Limb (tissue), 2 donors: Measurements from ENCODE around the gene ANKRD13C.
A peak's percentile ranks its signal among the peaks of the same experiment; 100 is the strongest.
"Not testable (repeated sequence)": the region's sequence is repeated elsewhere in the genome, so short reads cannot be mapped to it uniquely, and the experiment has no call there.

ENCODE experiments used
- DNase-seq, 2 donors: peaks; one replicate each; pipeline ENCODE4 v3.0.0-alpha.2; 2016; ENCODE audit errors: extremely low spot score in 2 of 2

Gene ANKRD13C, protein sequence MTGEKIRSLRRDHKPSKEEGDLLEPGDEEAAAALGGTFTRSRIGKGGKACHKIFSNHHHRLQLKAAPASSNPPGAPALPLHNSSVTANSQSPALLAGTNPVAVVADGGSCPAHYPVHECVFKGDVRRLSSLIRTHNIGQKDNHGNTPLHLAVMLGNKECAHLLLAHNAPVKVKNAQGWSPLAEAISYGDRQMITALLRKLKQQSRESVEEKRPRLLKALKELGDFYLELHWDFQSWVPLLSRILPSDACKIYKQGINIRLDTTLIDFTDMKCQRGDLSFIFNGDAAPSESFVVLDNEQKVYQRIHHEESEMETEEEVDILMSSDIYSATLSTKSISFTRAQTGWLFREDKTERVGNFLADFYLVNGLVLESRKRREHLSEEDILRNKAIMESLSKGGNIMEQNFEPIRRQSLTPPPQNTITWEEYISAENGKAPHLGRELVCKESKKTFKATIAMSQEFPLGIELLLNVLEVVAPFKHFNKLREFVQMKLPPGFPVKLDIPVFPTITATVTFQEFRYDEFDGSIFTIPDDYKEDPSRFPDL

DNA sequence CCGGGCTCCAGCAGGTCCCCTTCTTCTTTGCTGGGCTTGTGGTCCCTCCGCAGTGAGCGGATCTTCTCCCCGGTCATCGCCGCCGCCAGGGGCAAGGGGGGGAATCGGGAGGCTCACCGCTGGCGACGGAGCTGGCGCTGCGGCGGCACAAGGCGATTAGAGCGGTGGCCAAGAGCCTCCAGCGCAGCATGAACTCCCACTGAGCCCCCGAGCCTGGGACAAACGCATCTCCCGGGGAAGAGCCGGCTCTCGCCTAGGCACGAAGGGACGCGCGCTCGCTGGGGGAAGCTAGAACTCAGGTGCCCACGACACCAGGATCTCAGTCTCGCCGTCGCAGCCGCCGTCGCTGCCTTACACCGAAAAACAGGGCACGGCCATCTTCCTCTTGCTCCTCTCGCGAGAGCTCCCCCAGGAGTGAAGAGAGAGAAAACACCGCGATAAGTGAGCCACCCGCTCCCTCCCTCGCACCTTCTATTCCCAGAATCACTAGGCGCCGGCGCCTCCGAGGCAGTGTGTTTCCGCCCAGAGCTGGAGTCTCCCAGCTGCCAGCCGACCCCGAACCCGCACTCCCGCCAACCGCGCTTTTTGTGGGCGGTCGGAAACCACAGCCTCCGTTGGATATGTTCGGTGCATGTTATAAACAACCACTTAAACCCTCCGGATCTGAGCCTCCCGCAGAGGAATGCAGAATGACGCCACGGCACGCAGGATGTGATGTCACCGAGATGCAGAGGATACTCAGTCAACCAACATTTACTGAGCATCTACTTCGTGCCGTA lies at the start of gene ANKRD13C:
TSS of gene ANKRD13C (minus strand) at position 391 of the 779 bp plus-strand sequence. CDS start at position 77, 314 bp downstream.
- peak; percentile 95 to 97 for DNase-seq

DNA sequence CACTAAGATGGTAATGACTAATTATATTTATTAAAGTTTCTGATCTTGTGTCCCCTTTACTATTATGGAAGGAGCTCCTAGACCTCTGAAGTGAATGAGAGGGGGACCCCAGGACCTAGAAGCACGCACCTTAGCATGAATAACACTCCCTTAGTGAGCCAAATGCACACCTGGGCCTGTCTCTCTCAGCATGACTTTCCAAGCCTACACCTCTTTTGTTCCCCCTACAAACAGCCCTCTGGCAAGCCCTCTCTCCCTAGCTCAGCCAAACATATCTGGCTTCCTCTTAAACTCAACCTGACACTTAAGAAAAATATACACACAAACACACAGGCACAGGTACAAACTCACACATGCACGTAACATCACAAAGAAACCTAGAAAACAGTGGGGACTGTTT lies 49.2 kb upstream of the ANKRD13C start:
- no peak for DNase-seq

DNA sequence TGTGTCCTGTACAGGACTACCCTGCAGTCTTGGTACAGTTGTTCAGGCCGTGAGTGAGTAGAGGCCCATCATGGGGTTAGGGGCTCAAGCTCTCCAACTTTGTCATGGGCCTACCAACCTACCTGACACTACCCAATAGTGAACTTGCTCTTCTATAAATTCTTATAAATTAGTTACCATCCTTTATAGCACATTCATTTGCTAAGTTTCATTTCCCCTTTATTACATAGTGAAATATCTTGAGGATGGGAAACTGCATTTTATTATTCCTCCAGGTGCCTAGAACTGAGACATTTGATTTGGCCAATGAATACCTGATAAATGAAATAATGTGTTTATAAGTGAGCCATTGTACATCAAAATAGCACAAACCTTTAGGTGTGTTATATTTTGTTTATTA lies 47.5 kb upstream of the ANKRD13C start:
- no peak for DNase-seq

DNA sequence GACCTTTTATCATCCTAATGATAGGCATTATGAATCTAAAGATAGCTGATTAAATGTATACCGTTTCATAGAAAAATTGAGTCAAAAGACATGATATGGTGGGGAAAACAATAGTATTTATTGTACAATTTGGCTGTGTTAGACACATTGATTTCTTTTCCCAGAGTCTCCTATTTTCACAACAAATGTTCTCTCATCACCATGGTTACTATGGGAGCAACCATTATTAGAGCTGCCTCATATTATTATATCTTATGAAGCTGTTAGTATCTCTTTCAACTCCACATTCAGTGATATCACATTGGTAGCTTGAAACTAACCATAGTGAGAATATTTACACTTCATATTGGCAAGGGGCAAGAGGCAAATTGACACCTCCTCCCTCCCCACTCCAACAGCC lies 45.8 kb upstream of the ANKRD13C start:
- DNase-seq = no peak

DNA sequence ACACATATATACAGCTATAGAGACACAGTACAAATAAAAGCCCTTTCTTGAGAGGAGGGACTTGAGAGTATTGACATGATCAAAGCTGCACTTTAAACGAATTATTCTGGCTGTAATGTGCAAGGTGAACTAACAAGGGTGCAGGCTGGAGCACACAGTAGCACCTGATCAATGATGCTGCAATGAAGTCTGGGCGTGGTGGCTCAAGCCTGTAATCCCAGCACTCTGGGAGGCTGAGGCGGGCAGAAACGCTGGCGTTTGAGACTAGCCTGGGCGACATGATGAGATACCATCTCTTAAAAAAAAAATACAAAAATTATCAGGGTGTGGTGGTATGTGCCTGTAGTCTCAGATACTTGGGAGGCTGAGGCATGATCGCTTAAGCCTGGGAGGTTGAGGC lies 42.5 kb upstream of the ANKRD13C start:
- DNase-seq = no peak

DNA sequence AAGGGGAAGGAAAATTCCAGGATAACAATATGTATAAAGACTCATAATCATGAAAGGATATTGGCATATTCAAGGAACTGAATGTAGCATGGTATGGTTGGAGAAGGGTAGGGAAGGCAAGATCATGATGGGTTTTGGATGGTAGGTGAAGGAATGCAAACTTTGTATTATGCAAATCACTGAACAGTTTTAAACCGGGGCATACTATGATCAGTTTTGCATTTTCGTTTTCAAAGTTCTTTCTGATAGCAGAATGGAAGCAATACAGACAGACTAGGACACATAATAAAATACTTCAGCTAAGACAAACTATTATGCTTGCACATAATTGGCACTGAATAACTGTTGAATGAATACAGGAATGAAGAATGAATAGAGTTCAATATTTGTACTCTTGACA lies 42.1 kb upstream of the ANKRD13C start:
- DNase-seq = no peak

DNA sequence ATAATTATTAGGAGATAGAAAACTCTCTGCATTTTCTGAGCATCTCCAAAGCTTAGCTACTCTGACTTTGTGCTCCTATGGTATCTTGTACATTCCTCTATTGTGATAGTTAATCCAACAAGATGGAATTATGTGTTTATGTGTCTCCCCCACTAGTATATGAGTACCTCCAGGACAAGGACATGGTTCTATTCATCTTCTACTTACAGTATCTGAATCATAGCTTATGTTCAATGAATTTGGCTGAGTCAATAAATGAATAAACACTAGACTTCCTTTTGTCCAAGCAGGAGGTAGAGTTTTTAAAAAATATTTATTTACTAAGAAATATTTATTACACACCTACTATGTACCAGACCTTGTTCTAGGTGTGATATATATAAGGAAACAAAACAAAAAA lies 38.1 kb upstream of the ANKRD13C start:
- no peak for DNase-seq

DNA sequence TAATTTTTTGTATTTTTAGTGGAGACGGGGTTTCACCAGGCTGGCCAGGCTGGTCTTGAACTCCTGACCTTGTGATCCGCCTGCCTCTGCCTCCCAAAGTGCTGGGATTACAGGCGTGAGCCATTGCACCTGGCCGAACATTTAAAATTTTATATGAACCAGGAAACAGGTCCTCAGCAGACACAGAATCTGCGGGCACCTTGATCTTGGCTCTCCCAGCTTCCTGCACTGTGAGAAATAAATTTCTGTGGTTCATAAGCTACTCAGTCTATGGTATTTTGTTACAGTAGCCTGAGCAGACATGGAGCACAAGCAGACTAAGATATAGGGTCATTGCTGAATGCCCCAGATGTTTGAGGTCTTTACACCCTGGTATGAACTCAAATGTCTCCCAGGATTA lies 33.0 kb upstream of the ANKRD13C start:
- no peak for DNase-seq

DNA sequence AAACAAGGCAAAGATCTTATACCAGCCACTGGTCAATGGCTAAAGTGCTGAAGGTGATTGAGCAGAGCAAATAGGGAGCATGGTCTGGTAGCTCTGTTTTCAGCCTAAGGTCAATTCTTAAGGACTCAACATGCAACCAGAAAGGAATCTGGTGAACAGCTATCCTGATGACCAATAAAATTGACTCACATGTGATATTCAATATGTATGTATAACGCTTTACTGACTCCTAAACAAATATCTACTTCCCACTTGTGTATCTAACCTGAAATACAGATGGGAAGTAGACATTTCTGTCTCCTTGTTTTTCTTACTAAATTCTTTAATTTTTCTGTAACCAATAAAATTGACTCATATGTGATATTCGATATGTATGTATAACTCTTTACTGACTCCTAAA lies 31.6 kb upstream of the ANKRD13C start:
- no peak for DNase-seq

DNA sequence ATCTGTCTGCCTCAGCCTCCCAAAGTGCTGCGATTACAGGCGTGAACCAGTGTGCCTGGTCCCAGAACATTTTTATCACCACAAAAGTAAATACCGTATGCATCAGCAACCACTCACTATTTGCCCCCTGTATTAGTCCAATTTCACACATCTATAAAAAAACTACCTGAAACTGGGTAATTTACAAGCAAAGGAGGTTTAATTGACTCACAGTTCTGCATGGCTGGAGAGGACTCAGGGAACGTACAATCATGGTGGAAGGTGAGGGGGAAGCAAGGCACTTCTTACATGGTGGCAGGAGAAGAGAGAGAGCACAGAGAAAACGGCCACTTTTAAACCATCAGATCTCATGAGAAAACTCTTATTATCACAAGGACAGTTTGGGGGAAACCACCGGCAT lies 31.0 kb upstream of the ANKRD13C start:
- no peak for DNase-seq

DNA sequence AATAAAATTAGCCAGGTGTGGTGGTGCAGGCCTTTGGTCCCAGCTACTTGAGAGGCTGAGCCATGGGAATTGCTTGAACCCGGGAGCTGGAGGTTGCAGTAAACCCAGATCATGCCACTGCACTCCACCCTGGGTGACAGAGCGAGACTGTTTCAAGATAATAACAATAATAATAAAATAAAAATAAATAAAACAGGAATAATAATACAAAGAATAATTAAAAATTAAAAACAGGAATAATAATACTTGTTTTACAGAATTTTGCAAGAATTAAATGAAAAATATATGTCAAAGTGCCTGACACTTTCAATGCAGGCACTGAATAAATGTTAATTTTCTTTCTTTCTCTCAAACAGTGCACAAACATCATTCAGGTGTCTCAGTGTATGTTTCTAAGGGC lies 30.0 kb upstream of the ANKRD13C start:
- no peak for DNase-seq

DNA sequence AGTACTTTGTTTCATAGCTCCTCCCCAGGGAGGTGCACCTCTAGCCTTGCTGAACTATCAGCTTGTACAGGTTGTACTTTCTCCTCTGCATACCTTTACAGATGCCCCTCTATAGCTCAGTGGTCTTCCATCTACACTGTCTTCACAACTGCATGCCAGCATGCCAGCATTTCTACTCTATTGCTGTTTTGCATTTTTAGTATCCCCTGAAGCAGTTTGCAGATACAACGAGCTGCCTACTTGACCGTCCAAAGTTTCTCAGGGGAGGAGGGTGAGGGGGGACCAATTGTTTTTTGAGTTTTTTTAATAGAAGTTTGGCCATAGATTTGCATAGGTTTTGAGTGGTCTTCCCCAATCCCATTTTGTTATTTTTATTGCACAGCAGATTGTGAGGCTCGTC lies 29.0 kb upstream of the ANKRD13C start:
- DNase-seq = no peak

DNA sequence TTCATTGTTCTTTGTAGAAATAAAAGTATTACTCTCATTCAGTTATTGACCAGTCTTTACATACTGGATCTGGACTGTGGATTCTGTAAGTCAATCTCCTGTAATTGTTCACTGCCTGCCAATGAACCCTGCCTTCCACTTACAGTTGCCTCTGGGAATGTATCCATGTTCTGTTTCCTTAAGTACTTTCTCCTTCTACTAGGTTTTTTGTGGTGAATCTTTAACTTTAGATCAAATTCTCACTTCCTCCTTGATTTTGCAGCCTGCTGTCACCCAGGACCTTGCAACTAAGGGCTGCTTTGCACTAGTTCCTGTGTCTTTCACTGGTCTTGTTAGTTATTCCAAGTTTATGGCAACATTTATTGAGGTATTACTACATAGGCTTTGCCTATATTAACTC lies 28.2 kb upstream of the ANKRD13C start:
- no peak for DNase-seq

DNA sequence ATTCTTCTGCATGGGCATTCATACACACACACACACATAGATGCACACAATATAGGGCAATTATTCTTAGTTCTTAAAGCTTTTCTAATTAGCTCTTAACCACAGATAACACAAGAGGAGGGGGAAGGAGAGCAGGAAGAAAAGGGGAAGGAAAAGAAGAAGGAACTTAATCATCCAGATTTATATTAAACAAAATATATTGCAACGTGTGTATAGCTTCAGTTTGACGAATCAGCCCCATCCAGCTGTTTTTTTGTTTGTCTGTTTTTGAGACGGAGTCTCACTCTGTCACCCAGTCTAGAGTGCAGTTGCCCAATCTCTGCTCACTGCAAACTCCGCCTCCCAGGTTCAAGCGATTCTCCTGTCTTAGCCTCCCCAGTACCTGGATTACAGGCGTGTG lies 21.7 kb upstream of the ANKRD13C start:
- DNase-seq = no peak

DNA sequence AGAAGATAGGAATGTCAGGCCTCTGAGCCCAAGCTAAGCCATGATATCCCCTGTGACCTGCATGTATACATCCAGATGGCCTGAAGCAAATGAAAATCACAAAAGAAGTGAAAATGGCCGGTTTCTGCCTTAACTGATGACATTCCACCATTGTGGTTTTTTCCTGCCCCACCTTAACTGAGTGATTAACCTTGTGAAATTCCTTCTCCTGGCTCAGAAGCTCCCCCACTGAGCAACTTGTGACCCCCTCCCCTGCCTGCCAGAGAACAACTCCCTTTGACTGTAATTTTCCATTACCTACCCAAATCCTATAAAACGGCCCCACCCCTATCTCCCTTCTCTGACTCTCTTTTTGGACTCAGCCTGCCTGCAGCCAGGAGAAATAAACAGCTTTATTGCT lies 19.1 kb upstream of the ANKRD13C start:
- not testable (repeated sequence) for DNase-seq

DNA sequence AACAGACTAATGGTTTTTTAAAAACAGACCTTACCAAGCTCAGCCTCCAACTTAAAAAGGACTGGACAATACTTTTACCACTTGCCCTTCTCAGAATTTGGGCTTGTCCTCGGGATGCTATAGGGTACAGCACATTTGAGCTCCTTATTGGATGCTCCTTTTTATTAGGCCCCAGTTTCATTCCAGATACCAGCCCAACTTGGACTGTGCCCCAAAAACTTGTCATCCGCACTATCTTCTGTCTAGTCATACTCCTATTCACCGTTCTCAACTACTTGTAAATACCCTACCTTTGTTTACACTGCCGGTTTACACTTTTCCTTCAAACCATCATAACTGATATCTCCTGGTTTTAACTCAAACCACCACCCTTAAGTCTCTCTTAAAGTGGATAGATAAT lies 17.9 kb upstream of the ANKRD13C start:
- no peak for DNase-seq

DNA sequence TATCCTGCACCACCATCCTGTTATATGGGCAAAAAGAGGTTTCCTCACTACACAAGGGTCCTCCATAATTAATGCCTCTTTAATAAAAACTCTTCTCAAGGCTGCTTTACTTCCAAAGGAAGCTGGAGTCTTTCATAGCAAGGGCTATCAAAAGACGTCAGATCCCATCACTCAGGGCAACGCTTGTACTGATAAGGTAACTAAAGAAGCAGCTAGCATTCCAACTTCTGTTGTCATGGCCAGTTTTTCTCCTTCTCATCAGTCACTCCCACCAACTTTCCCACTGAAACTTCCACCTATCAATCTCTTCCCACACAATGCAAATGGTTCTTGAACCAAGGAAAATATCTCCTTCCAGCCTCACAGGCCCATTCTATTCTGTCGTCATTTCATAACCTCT lies 17.1 kb upstream of the ANKRD13C start:
- DNase-seq = not testable (repeated sequence)

DNA sequence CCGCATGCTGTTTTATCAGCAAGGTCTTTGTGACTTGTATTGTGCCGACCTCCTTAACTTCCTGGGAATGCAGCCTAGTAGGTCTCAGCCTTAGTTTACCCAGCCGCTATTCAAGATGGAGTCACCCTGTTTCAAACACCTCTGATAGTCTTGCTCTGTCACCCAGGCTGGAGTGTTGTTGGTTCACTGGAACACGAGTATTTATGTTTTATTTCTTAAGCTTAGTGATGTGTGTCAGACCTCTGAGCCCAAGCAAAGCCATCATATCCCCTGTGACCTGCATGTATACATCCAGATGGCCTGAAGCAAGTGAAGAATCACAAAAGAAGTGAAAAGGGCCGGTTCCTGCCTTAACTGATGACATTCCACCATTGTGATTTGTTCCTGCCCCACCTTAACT lies 12.9 kb upstream of the ANKRD13C start:
- not testable (repeated sequence) for DNase-seq

DNA sequence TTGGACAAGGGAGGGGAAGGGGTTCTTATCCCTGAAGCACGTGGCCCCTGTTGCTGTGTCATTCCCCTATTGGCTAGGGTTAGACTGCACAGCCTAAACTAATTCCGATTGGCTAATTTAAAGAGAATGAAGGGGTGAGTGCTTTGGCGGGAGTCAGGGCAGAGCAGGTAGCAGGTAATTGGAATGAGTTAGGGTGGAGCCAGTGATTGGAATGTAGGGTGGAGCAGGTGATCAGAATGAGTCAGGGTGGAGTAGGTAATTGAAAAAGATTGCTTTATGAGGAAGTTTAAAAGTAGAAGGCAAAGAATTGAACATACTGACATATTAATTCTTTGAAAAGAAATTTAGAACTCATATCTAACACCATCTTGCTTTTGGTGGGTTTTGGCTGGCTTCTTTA lies 12.5 kb upstream of the ANKRD13C start:
- not testable (repeated sequence) for DNase-seq

DNA sequence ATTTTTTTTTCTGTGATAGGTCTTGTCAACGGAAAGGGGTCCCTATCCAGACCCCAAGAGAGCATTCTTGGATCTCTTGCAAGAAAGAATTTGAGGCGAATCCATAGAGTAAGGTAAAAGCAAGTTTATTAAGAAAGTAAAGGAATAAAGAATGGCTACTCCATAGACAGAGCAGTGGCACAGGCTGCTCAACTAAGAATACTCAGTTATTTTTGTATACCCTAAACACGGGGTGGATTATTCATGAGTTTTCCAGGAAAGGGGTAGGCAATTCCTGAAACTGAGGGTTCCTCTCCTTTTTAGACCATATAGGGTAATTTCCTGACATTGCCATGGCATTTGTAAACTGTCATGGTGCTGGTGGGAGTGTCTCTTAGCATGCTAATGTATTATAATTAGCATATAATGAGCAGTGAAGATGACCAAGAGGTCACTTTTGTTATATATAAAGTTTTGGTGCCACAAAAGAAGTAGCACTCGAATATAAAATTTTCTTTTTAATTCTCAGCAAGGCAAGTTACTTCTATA lies 12.0 kb upstream of the ANKRD13C start:
- DNase-seq = not testable (repeated sequence)

DNA sequence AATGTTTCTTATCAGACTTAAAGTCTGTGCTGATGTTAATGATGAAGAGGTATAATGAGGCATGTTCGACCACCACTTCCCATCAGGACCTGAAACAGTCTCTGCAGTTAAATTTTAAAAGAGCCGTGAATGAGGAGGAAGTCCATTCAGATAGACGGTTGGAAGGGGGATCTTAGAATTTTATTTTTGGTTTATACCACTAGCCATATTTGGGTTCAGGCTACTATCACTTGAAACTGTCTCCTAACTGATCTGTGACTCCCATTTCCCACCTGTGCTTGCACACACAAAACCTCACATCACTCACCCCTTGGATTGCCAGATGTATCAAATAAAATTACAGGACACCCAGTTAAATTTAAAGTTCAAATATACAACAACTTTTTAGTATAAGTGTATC lies 9.9 kb upstream of the ANKRD13C start:
- DNase-seq = no peak

DNA sequence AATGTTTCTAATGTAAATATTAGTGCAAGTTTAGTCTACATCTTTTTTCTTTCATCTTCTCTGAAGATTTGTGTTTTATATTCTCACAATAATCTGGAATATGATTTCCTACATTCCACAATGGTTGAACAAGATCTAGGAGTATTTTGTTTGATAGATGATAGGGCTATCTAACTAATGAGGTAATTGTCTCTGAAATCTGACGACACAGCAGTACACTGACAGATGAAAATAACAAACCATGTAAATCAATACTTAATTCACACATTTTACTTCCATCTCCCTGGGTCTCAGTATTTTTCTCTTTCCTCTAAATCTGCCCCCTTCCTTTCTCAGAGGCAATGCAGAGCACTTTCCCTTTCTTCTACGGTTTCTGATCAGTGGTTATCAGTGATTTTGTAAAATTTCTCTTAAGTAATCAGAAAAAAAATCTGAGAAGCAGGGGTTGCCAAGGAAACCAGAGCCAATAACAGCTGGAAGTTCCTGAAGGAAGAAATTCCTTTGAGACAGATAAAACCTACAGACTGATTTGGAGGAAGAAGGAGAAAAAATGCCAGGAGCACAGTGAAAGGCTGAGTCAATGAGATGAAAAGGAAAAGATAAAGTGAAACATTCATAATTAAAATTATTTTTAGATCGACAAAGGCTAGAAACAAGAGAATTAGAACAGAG lies 7.3 kb upstream of the ANKRD13C start:
- DNase-seq = peak in 1 of 2 donors; percentile 30
